Neural progenitor cell (in vitro differentiated cells): Measurements from ENCODE around the gene GRAMD1B. TPM values are rescaled to one million over a fixed set of nuclear protein-coding genes. Genes with fewer than 3 reads are reported as not detected.

Experiments used
- DNase-seq: peaks from one replicate; pipeline ENCODE4 v3.0.0-alpha.2; 2016; ENCODE audit warnings: low spot score
- H2AFZ ChIP-seq: fragments of 200-600 bp; sonication (generic); replicated peaks from 2 replicates; pipeline ENCODE4 v1.6.1; 2016; ENCODE audit warnings: antibody characterized with exemption
- H3F3A ChIP-seq: fragments of 200-600 bp; sonication (generic); 2 replicates; pipeline ENCODE4 v1.6.1; 2016; ENCODE audit warnings: antibody characterized with exemption, low read depth
- H3K27ac ChIP-seq: fragments of 200-600 bp; sonication (generic); 2 replicates; pipeline ENCODE4 v1.5.1; 2016; ENCODE audit warnings: mild to moderate bottlenecking
- H3K27me3 ChIP-seq: fragments of 200-600 bp; sonication (generic); 2 replicates; pipeline ENCODE4 v1.6.1; 2016; ENCODE audit warnings: mild to moderate bottlenecking, moderate library complexity
- H3K36me3 ChIP-seq: fragments of 200-600 bp; sonication (generic); 2 replicates; pipeline ENCODE4 v1.5.1; 2016
- H3K4me1 ChIP-seq: fragments of 200-600 bp; sonication (generic); 2 replicates; pipeline ENCODE4 v1.6.1; 2016; ENCODE audit warnings: mixed run types
- H3K4me2 ChIP-seq: fragments of 200-600 bp; sonication (generic); 2 replicates; pipeline ENCODE4 v1.6.1; 2016
- H3K4me3 ChIP-seq: fragments of 200-600 bp; sonication (generic); 2 replicates; pipeline ENCODE4 v1.5.1; 2016
- H3K79me2 ChIP-seq: fragments of 200-600 bp; sonication (generic); 2 replicates; pipeline ENCODE4 v1.6.1; 2016; ENCODE audit warnings: low read depth
- H3K9ac ChIP-seq: fragments of 200-600 bp; sonication (generic); 2 replicates; pipeline ENCODE4 v1.6.1; 2016
- H3K9me3 ChIP-seq: fragments of 200-600 bp; sonication (generic); 2 replicates; pipeline ENCODE4 v1.5.1; 2016; ENCODE audit warnings: low read depth
- H4K20me1 ChIP-seq: fragments of 200-600 bp; sonication (generic); 2 replicates; pipeline ENCODE4 v1.6.1; 2016; ENCODE audit warnings: low read depth
- H3K27ac Mint-ChIP-seq: 3 replicates; pipeline ENCODE4 v1.8.0; 2021; ENCODE audit warnings: mixed read lengths
- H3K27me3 Mint-ChIP-seq: 2 replicates; pipeline ENCODE4 v1.8.0; 2022; ENCODE audit warnings: low read depth, mild to moderate bottlenecking, inconsistent platforms, moderate library complexity, mixed read lengths; ENCODE audit not compliant: insufficient read depth
- H3K36me3 Mint-ChIP-seq: 3 replicates; pipeline ENCODE4 v1.8.0; 2021; ENCODE audit warnings: mixed read lengths
- H3K4me1 Mint-ChIP-seq: 3 replicates; pipeline ENCODE4 v1.8.0; 2021; ENCODE audit warnings: mixed read lengths
- H3K4me3 Mint-ChIP-seq: 3 replicates; pipeline ENCODE4 v1.8.0; 2021; ENCODE audit warnings: mild to moderate bottlenecking, moderate library complexity, mixed read lengths
- H3K9me3 Mint-ChIP-seq: 3 replicates; pipeline ENCODE4 v1.8.0; 2020; ENCODE audit warnings: mixed read lengths
- CTCF ChIP-seq: fragments of 200-600 bp; sonication (generic); IDR thresholded peaks from 2 replicates; pipeline ENCODE4 v1.5.1; 2017; ENCODE audit warnings: antibody characterized with exemption, mild to moderate bottlenecking
- EZH2 ChIP-seq: fragments of 200-600 bp; sonication (generic); IDR thresholded peaks from 2 replicates; pipeline ENCODE4 v1.6.1; 2017; ENCODE audit warnings: antibody characterized with exemption, mild to moderate bottlenecking, moderate library complexity
- EZH2phosphoT487 ChIP-seq: fragments of 200-600 bp; sonication (generic); IDR thresholded peaks from 2 replicates; pipeline ENCODE4 v1.6.1; 2017; ENCODE audit warnings: antibody characterized with exemption
- microRNA-seq: library from miRNA; unstranded; fragments of <30 nt; microRNA quantifications from one replicate; pipeline ENCODE4, GENCODE V29; 2016
- small RNA-seq: library from RNA; depleted of rRNA; stranded (forward); fragments of <200 nt; gene quantifications from one replicate; pipeline ENCODE3, GENCODE V24; 2015
- total RNA-seq: library from RNA; depleted of rRNA; stranded (reverse); fragments of >200 nt; gene quantifications from 2 replicates; pipeline ENCODE4 v1.2.3, GENCODE V29; 2015; ENCODE audit warnings: low replicate concordance

The GRAMD1B gene
- total RNA-seq, 1 donor from 2014 or later: 12.6 TPM

- Histone ChIP-seq H3F3A (no peaks in the 10 kb centered on the region), H3K27me3 (no peaks in the 10 kb centered on the region), H3K9ac (no peak overlapping the region), H3K4me3 (no peak overlapping the region), H3K4me2 (no peak overlapping the region), H2AFZ (no peak overlapping the region), H3K79me2 (no peaks in the 10 kb centered on the region), H3K4me1 (peaks cover 5% of the 10 kb centered on the region), H4K20me1 (no peaks in the 10 kb centered on the region), H3K36me3 (no peaks in the 10 kb centered on the region), H3K27ac (no peak overlapping the region), H3K9me3 (no peaks in the 10 kb centered on the region)
- H3K27ac Mint-ChIP-seq: no peak overlapping the region
- no peaks in the 10 kb centered on the region for H3K36me3 Mint-ChIP-seq
- H3K4me3 Mint-ChIP-seq: no peak overlapping the region
- H3K4me1 Mint-ChIP-seq: peaks cover 4% of the 10 kb centered on the region
- H3K9me3 Mint-ChIP-seq: no peaks in the 10 kb centered on the region
- TF ChIP-seq EZH2 (no peak), EZH2phosphoT487 (no peak), CTCF (no peak)
- no peak for DNase-seq
- no peaks in the 10 kb centered on the region for H3K27me3 Mint-ChIP-seq
Observed at GRCh38 chr11:123672568-123672967, 242.5 kb downstream of the GRAMD1B start.

DNA sequence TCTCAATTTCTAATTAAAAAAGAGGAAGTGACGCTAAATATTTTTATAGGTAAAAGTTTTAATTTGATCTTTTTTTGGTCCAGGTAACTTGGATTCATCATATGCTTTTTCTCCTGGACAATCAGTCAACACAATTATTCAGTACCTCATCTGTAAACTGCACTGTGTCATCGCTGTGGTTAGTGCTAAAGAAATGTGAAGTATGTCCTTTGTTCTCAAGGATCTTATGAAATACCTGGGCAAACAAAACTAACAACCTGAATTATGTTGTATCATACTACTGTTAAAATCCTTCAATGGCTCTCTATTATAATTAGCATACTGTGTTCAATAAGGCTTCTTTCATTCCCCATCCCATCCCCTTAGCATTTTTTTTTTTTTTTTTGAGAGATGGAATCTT lies 244.2 kb downstream of the GRAMD1B start:
- H3K4me1 ChIP-seq: peaks cover 5% of the 10 kb centered on the region
- H3K4me3 ChIP-seq: no peak overlapping the region
- no peaks in the 10 kb centered on the region for H3K36me3 ChIP-seq
- no peak overlapping the region for H3K27ac Mint-ChIP-seq
- H3K4me3 Mint-ChIP-seq: no peak overlapping the region
- H3K9me3 Mint-ChIP-seq: no peaks in the 10 kb centered on the region
- no peaks in the 10 kb centered on the region for H3K27me3 ChIP-seq
- TF ChIP-seq EZH2phosphoT487 (no peak), CTCF (no peak), EZH2 (no peak)
- no peak overlapping the region for H3K27ac ChIP-seq
- no peaks in the 10 kb centered on the region for H3F3A ChIP-seq
- H3K9me3 ChIP-seq: no peaks in the 10 kb centered on the region
- no peaks in the 10 kb centered on the region for H4K20me1 ChIP-seq
- no peak overlapping the region for H3K4me2 ChIP-seq
- H3K36me3 Mint-ChIP-seq: no peaks in the 10 kb centered on the region
- H3K9ac ChIP-seq: no peak overlapping the region
- no peaks in the 10 kb centered on the region for H3K27me3 Mint-ChIP-seq
- no peak for DNase-seq
- H3K79me2 ChIP-seq: no peaks in the 10 kb centered on the region
- H2AFZ ChIP-seq: no peak overlapping the region
- peaks cover 4% of the 10 kb centered on the region for H3K4me1 Mint-ChIP-seq

Small RNA genes within 50 kb of the gene (microRNA-seq; reads per million reads assigned to microRNA genes)
- gene MIR4493: not detected

Small RNA genes within 50 kb of the gene (small RNA-seq; reads per million reads assigned to genes)
- not detected for gene MIR4493

Other genes starting within 250 kb of the GRAMD1B start
- gene CLMP, start 235.0 kb upstream of the GRAMD1B start, total RNA-seq: 5.7 and 10.7 TPM in 2 replicates
- 0.12 TPM in 1 of 2 replicates, not detected in the other for gene SCN3B, start 224.4 kb downstream of the GRAMD1B start, total RNA-seq